Activated CD4-positive, CD25-positive, alpha-beta regulatory T cell treated with anti-CD3 and anti-CD28 coated beads, Interleukin-2, amount 50 U/mL, for 24 hours (primary cell): ENCODE data around the gene DAPK3.
"Not testable (repeated sequence)": the region's sequence is repeated elsewhere in the genome, so short reads cannot be mapped to it uniquely, and the experiment has no call there.

Experiments
- ATAC-seq, 2 donors: fragments of 150-1000 bp; cut with Tn5 transposase; one replicate each; pipeline ENCODE4 v1.10.0; 2021; ENCODE audit warnings: mild to moderate bottlenecking in 1 of 2, moderate library complexity in 1 of 2

DAPK3 gene

DNA sequence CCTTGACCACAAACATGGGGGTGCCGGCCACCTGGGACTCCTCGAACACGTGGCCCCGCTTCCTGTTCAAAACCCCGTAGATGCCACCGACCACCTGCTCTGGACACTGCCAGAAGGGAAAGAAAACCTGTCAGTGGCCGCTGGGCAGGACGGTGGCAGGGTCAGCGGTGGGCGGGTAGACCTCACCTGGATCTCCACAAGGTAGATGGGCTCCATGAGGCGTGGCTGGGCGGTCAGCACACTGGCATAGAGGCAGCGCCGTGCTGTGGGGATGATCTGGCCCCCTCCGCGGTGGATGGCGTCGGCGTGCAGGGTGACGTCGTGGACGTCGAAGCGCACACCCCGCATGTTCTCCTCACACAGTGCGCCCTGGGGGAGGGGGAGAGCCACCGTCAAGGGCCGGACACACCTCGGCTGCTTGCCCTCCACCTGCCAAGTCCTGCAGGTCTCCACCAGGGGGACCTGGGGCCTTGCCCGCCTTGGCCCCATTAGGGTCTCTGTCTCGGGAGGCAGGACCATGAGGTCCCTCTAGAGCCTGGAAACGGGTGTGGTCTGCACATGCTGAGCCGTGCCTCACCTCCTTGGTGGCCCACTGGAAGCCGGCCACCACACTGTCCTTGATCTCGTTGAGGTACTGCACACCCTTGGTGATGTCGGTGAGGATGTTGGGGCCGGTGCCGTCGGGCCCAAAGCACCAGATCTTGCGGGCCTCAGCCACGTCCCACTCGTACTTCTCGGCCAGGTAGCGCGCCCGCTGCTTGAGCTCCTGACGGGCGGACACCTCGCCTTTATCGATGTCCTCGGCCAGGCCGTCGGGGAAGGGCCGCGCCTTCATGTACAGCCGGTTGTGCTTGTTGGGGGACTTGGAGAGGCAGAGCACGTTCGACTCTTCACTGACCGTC, 6.6 kb upstream of the DAPK3 start:
- no peak for ATAC-seq

- peak in 1 of 2 donors; percentile 6 for ATAC-seq
Measured at GRCh38 chr19:3976495-3977241, 5.8 kb upstream of the DAPK3 start.

- no peak for ATAC-seq
Measured at GRCh38 chr19:3975637-3976087, 4.8 kb upstream of the DAPK3 start.

DNA sequence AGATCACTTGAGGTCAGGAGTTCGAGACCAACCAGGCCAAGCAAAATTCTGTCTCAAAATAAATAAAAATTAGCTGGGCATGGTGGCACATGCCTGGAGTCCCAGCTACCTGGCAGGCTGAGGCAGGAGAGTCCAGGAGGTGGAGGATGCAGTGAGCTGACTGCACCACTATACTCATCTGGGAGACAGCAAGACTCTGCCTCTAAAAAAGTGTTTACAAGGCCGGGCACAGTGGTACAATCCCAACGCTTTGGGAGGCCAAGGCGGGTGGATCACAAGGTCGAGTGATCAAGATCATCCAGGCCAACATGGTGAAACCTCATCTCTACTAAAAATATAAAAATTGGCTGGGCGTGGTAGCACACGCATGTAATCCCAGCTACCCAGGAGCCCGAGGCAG, 4.2 kb upstream of the DAPK3 start:
- no peak for ATAC-seq

GRCh38 chr19:3970313-3970807, 539 bp downstream of the DAPK3 start:
- ATAC-seq = peak; percentile 0 to 1

DNA sequence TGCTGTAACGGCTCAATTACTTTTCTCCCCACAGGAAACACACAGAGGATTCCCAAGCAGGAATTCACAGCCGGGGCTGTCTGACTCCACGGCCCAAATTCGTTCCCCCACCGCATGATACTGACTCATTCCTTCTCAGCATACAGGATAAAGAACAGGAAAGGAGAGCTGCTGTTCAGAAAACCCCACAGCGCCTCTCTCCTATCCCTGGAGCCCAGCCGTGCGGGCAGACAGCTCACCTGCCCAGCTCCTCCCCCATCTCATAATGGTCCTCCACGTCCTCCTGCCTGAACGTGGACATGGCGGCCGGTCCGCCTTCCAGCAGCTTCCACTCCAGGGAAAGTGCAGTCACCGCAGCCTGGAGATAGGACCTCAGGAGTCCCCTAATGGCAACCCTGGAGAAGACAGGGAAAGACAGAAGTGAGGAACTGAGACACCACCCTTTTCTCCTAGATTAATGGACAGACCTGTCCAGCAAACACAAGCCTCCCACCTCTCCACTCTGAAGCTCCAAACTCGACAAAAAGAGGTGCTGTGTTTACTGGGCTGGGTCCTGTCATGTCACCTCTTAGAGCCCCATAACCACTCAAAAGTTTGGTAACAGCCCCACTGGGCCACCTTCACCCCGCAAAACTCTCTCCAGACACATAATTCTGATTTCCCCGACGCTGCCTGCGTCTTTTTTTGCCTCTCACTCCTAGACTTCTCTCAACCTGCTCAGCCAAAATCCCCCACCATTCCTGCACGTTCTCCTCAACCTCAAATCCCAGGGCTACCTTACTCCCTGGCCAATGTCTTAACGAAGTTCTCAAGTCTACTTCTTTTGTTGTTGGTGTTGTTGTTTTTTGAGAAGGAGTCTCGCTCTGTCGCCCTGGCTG, 1.2 kb downstream of the DAPK3 start:
- no peak for ATAC-seq

DNA sequence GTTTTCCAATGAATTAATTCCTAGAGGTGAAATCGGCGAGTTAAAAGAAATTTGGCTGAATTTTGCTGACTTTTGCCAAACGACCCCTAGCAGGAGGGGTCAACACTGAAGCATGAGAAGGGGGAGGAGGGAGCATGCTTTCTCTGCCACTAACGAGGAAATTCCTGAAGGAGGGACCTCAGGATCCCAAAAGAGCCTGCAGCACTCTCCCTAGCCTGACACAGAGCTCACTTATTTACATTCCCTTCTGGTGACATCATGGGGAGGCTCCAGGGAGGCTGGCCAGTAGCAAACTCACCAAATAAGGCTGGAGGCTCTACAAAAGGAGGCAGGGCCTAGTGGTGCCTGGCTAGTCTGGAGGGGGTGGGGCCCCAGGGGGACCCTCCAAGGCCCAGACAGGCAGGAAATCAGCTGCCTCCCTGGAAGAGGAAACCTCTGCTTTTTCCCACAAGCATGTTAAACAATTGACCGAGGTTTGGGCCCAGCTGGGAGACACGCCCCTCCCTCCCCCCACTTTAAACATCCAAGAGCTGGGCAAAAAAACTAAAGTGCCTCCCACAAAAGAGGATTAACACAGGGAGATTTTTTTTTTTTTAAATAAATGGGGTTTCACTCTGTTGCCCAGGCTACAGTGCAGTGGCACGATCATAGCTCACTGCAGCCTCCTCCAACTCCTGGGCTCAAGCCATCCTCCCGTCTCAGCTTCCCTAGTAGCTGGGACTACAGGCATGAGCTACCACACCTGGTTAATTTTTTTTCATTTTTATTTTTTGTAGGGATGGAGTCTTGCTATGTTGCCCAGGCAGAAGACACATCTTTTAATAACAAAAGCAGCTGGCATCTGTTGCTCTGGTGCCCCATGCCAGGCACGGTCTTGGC, 2.1 kb downstream of the DAPK3 start:
- no peak for ATAC-seq

- ATAC-seq = not testable (repeated sequence)
Measured at GRCh38 chr19:3967983-3968382, 2.9 kb downstream of the DAPK3 start.

- no peak for ATAC-seq
Measured at GRCh38 chr19:3966051-3967017, 4.6 kb downstream of the DAPK3 start.

DNA sequence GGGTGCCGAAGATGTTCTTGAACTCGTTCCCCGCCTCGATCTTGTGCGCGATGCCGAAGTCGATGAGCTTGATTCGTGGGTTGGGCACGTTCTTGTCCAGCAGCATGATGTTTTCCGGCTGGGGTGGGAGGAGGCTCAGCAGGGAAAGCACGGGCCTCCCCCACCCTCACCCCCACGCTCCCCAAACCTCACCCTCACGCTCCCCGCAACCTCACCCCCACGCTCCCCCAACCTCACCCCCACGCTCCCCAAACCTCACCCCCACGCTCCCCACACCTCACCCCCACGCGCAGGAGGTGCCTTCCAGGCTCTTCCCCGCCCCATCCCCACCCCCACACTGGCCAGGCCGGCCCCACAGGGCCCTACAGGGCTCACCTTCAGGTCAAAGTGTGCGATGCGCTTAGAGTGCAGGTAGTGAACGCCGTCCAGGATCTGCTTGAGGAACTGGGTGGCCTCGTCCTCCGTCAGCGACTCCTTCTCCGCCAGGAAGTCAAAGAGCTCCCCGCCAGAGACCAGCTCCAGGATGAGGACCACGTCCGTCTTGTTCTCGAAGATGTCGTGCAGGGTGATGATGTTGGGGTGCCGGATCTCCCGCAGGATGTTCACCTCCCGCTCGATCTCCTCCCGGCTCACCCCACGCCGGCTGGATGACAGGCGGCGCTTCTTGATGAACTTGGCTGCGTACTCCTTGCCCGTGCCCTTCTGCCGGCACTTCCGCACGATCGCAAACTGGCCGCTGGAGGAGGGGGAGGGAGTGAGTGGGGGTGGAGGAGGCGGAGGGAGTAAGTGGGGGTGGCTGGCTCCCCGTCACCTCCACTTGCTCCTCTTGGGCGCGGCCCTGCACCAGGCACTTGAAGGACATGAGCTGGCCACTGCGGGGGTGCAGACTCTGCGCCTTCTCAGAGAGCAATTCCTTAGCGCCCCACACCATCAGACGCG, 6.4 kb downstream of the DAPK3 start:
- ATAC-seq = no peak

GRCh38 chr19:3963458-3964255, 7.2 kb downstream of the DAPK3 start:
- ATAC-seq = no peak

GRCh38 chr19:3961007-3961406, 9.9 kb downstream of the DAPK3 start:
- no peak for ATAC-seq

- no peak for ATAC-seq
Measured at GRCh38 chr19:3959766-3960131, 11.2 kb downstream of the DAPK3 start.

DNA sequence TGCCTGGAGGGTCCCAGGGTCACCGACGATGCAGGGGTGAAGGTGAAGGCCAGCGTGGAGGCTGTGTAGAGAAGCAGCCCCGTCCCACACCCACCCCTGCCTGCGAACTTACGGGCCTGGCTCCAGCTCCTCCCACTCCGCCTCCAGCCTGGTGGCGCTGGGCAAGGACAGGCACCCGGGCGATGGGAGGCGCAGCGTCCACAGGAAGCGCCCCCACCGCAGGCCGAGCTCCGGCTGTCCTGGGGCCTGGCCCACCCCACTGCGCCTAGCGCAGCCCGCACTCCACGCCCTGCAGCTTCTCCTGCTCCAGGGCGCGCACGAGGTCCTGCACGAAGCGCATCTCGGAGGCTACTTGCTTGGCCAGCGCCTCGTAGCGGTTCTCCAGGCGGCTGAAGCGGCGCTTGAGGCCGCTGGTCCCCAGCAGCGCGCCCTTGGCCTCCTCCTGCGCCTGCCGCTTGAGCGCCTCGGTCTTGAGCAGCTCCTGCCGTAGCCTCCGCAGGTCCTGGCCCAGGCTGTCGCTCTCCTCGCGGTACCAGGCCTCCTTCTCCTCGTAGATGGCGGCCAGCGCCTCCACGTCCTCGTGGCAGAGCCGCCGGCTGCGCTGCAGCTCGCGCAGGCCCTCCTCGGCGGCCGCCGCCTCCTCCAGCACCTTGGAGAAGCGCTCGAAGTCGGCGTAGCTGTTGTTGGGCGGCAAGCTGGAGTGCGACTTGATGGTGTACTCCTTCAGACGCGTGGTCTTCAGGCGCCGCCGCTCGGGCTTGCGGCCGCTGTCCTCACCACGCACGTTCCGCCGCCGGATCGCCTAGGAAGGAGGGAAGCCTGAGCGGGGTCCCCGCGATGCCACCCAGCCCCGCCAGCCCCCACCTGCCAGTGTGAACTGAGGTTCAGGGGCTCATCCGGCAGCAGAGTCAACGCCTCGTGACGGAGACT, 11.8 kb downstream of the DAPK3 start:
- ATAC-seq = no peak

DNA sequence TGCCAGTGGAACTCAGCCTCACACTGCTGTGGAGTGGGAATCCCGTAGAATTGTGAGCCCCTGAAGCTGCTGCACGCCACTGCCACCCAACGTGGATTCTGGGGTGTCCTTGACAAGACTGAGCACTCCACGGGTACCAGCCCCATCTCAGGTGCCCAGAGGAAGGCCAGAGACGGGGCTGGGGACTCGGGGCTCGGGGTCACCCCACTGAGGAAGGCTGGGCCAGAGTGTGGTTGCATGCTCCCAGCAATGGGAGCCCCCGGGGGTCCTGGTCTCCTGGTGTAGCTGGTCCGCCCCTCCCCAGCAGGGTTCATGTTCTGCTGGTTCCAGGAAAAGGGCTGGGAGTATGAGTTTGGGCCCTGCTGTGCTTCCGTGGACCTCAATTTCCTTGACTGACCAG, 15.2 kb downstream of the DAPK3 start:
- ATAC-seq = no peak

GRCh38 chr19:3955276-3955675, 15.6 kb downstream of the DAPK3 start:
- ATAC-seq = not testable (repeated sequence)

GRCh38 chr19:3954107-3954506, 16.8 kb downstream of the DAPK3 start:
- ATAC-seq = no peak
